Measurements from ENCODE around the gene BBLN.

The BBLN gene

DNA sequence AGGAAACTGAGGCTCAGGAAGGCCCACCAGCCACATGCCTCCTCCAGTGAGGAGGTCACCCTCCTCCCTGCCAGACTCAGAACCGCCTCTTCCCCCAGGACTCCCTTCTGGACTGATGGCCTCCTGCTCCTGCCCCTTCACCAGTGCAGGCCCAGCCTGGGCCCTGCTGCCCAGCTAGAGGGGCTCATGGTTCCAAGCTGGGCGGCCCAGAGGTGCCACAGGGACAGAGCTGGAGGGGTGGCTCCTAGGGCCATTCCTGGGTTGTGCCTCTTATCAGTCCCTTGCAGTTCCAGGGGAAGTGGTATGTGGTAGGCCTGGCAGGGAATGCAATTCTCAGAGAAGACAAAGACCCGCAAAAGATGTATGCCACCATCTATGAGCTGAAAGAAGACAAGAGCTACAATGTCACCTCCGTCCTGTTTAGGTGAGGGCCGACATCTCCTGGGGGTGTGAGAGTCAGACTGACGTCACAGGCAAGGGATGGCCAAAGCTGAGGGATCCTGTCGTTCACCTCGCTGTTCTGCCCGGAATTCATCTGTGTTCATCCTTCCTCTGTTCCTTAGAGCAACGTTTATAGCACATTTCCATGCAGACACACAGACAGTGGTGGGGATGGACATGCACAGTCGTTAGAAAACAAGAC lies 10.0 kb upstream of the BBLN start:
- no peak for DNase-seq (ENCODE audit: extremely low read depth, low read depth)
- TF ChIP-seq, protein P1, sequence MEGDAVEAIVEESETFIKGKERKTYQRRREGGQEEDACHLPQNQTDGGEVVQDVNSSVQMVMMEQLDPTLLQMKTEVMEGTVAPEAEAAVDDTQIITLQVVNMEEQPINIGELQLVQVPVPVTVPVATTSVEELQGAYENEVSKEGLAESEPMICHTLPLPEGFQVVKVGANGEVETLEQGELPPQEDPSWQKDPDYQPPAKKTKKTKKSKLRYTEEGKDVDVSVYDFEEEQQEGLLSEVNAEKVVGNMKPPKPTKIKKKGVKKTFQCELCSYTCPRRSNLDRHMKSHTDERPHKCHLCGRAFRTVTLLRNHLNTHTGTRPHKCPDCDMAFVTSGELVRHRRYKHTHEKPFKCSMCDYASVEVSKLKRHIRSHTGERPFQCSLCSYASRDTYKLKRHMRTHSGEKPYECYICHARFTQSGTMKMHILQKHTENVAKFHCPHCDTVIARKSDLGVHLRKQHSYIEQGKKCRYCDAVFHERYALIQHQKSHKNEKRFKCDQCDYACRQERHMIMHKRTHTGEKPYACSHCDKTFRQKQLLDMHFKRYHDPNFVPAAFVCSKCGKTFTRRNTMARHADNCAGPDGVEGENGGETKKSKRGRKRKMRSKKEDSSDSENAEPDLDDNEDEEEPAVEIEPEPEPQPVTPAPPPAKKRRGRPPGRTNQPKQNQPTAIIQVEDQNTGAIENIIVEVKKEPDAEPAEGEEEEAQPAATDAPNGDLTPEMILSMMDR (IDR thresholded peaks at IDR 0.05; ENCODE audit: low read depth, low read length): no peak

DNA sequence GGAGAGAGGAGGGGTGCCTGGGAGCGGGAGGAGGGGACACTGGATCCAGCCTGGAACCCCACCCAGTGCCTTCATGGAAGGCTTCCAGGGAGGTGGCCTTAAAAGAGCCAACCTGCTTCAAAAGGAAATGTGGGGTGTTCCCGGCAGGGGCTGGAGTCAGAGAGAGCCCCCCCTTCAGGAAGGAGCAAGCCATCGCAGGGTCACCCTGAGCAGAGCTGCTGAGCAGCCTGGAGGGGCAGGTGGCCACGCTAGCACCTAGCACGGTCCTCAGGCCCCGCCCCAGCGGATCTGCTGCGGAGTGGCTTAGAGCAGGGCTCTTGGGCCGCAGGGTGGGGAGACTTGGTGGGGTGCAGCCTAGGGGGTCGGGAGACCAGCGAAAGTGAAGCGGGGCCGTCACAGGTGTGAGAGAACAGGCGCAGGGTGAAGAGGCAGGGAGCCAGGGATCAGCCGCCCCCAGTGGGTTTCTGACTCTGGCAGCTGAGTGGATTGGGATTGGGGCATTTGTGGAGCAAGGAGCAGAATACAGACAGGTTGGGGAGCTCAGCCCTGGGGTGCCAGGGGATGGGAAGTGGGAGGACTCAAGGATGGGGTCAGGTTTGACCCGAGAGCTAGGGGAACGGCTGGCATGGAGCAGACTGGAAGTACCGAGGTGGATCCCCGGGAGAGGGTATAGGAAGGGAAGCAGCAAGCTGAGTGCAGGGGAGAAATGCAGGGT lies 9.3 kb upstream of the BBLN start:
- DNase-seq (ENCODE audit: extremely low read depth, low read depth): no peak

GRCh38 chr9:128151309-128152132 lies 8.5 kb upstream of the BBLN start:
- TF ChIP-seq, protein P1 (IDR thresholded peaks at IDR 0.05; ENCODE audit: low read depth, low read length): no peak
- DNase-seq (ENCODE audit: extremely low read depth, low read depth): no peak

More for the DNA sequence above, 9.3 kb upstream of the BBLN start:
- TF ChIP-seq, protein P1 (IDR thresholded peaks at IDR 0.05; ENCODE audit: low read depth, low read length): peak; percentile 10

DNA sequence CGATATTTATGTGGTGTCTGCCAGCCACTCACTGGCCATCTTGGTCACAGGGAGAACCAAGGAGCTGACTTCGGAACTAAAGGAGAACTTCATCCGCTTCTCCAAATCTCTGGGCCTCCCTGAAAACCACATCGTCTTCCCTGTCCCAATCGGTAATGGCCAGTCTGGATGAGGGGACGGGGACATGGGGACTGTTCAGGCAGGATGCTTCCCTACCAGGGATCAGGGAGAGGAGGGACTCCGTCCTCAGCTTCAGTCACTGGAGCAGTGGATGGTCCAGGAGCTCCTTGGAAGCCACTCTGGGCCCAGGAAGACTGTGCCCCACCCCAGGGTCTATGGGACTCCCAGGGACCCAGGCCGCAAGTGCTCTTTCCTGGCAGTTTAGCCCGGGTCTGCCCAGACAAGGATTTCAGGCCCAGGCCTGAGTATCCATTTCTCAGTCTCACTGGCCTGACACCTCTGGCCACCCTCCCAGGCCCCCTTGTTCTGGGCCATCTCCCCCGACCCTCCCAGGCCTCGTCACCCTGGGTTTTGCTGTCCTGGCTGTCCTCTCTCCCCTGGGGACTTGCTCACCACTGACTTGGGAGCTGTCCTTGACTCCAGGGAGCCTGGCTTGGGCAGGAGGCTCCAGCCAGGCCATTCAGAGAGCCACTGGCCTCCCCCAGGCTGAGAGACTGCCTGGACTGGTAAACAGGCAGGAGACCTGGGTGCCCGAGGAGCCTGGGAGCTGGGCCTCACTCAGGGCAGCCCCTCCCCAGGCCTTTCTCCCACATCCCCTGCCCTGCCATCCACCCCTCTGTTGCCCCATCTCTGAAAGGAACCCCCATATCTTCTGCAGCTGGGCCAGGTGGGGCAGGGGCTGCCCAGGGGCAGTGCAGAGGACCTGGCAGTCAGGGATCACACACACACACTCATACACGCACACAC lies 7.7 kb upstream of the BBLN start:
- TF ChIP-seq, protein P1 (IDR thresholded peaks at IDR 0.05; ENCODE audit: low read depth, low read length): no peak
- DNase-seq (ENCODE audit: extremely low read depth, low read depth): no peak

DNA sequence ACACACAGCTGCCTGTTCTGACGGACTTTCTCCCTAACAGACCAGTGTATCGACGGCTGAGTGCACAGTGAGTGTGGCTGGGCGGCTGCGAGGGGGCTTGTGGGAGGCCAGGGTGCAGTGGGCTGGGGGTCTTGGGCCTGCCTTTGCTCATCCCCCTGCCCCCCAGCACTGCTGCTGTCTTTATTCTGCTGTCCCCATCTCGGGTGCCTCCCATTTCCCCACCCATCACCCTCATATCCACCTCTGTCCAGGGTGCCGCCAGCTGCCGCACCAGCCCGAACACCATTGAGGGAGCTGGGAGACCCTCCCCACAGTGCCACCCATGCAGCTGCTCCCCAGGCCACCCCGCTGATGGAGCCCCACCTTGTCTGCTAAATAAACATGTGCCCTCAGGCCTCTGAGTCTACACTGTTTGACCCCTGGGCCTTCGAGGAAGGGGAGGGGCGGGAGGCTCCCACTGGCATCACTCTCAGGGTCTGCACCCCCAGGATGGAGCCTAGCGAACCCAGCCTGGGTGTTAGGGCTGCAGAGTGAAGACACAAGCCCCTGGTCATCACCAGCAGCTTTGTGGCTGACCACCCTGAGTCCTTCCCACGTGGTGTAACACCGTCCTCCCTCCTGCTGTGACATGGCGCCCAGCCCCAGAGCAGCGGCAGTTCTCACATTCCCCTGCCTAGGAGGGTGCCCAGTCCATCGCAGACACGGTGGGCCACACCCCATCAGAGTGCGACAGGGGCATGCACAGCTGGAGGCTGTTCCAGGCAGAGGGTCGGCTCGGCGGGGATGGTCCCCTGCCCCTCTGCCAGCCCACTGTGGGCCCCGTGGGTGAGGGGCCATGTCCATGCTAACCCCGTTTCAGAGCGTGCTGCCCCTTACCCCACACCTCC lies 6.8 kb upstream of the BBLN start:
- TF ChIP-seq, protein P1 (IDR thresholded peaks at IDR 0.05; ENCODE audit: low read depth, low read length): no peak
- no peak for DNase-seq (ENCODE audit: extremely low read depth, low read depth)

All from AG09319 (cell line).